OCI-LY7 (cell line): ENCODE measurements around the gene NUP62. TPM values are rescaled to one million over a fixed set of nuclear protein-coding genes. Genes with fewer than 3 reads are reported as not detected.

Experiments used
- BruUV-seq: library from RNA; stranded (reverse); fragments of 400-500 nt; replicated peaks from 2 replicates; lab custom pipeline; 2021; lab: Mats Ljungman, UMichigan
- CTCF ChIA-PET: fragments of 300-600 bp; sonication (Branson Sonifier 250); formaldehyde crosslinking; loops from one replicate; lab custom pipeline; 2022; ENCODE audit warnings: antibody characterized with exemption; ENCODE audit not compliant: unreplicated experiment; lab: Charles Lee
- POLR2A ChIA-PET: fragments of 300-600 bp; sonication (Branson Sonifier 250); formaldehyde crosslinking; loops from one replicate; lab custom pipeline; 2022; ENCODE audit warnings: antibody characterized with exemption; lab: Charles Lee
- DNase-seq: peaks from one replicate; pipeline ENCODE4 v3.0.0-alpha.2; 2015; ENCODE audit warnings: low spot score
- H2AFZ ChIP-seq: fragments of 200-600 bp; sonication (generic), shearing (Covaris generic); 2 replicates; pipeline ENCODE4 v1.6.1; 2014; ENCODE audit warnings: mild to moderate bottlenecking, antibody characterized with exemption, low read length, moderate library complexity
- H3K27ac ChIP-seq: fragments of 200-600 bp; sonication (generic); 2 replicates; pipeline ENCODE4 v1.5.1; 2014; ENCODE audit warnings: mixed run types, low read depth, mild to moderate bottlenecking, moderate library complexity, low read length, inconsistent platforms; ENCODE audit not compliant: poor library complexity, severe bottlenecking
- H3K36me3 ChIP-seq: fragments of 200-600 bp; sonication (generic); 2 replicates; pipeline ENCODE4 v1.6.1; 2014; ENCODE audit warnings: mild to moderate bottlenecking, antibody characterized with exemption, low read length, moderate library complexity, mixed read lengths; ENCODE audit not compliant: insufficient read depth
- H3K4me1 ChIP-seq: fragments of 200-600 bp; sonication (generic); 2 replicates; pipeline ENCODE4 v1.5.1; 2014; ENCODE audit warnings: mild to moderate bottlenecking, low read length; ENCODE audit not compliant: insufficient read depth, poor library complexity, severe bottlenecking
- H3K4me2 ChIP-seq: fragments of 200-600 bp; sonication (generic); 2 replicates; pipeline ENCODE4 v1.6.1; 2014; ENCODE audit warnings: mild to moderate bottlenecking, low read length
- H3K4me3 ChIP-seq: fragments of 200-600 bp; sonication (generic); 2 replicates; pipeline ENCODE4 v1.5.1; 2014; ENCODE audit warnings: mild to moderate bottlenecking, low read depth, low read length; ENCODE audit not compliant: poor library complexity, severe bottlenecking
- H3K79me2 ChIP-seq: fragments of 200-600 bp; sonication (generic); 2 replicates; pipeline ENCODE4 v1.6.1; 2016; ENCODE audit warnings: low read depth, mild to moderate bottlenecking, low read length, moderate library complexity, mixed read lengths; ENCODE audit not compliant: insufficient read depth
- H3K9me2 ChIP-seq: fragments of 200-600 bp; sonication (generic); 2 replicates; pipeline ENCODE4 v1.6.1; 2016; ENCODE audit warnings: mild to moderate bottlenecking, low read length, mixed read lengths; ENCODE audit not compliant: insufficient read depth
- H3K9me3 ChIP-seq: fragments of 200-600 bp; sonication (generic); 2 replicates; pipeline ENCODE4 v1.6.1; 2014; ENCODE audit warnings: mild to moderate bottlenecking, mixed run types, low read length, mixed read lengths
- H4K20me1 ChIP-seq: fragments of 200-600 bp; sonication (generic); 2 replicates; pipeline ENCODE4 v1.6.1; 2014; ENCODE audit warnings: mild to moderate bottlenecking, antibody characterized with exemption, low read length, moderate library complexity, mixed read lengths; ENCODE audit not compliant: insufficient read depth
- EZH2phosphoT487 ChIP-seq: fragments of 200-600 bp; sonication (generic); IDR thresholded peaks from 2 replicates; pipeline ENCODE4 v1.6.1; 2018; ENCODE audit warnings: low read depth, borderline replicate concordance, mild to moderate bottlenecking, mixed run types, antibody characterized with exemption, low read length, moderate library complexity, mixed read lengths
- intact Hi-C: fragments of 100-400 bp; cut with micrococcal nuclease; formaldehyde crosslinking; loops from one replicate; pipeline ENCODE4 v1.10.0; 2022; ENCODE audit not compliant: unreplicated experiment
- total RNA-seq, 2 experiments: library from RNA; depleted of rRNA in 1 of 2; stranded (reverse); fragments of >200 nt in 1 of 2; shearing (Covaris generic) in 1 of 2; gene quantifications; 2 replicates each; pipeline ENCODE4 v1.2.3, GENCODE V29; 2014 to 2022
- TF ChIP-seq, protein P1 (sequence below): fragments of 200-600 bp; sonication (generic); conservative IDR thresholded peaks from 2 replicates; pipeline ENCODE4 v1.5.1; 2014; ENCODE audit warnings: mild to moderate bottlenecking, antibody characterized with exemption, low read length, moderate library complexity, mixed read lengths

NUP62 gene
- total RNA-seq, 2 experiments from 2014 or later: 75.6 to 76.3 TPM

DNA sequence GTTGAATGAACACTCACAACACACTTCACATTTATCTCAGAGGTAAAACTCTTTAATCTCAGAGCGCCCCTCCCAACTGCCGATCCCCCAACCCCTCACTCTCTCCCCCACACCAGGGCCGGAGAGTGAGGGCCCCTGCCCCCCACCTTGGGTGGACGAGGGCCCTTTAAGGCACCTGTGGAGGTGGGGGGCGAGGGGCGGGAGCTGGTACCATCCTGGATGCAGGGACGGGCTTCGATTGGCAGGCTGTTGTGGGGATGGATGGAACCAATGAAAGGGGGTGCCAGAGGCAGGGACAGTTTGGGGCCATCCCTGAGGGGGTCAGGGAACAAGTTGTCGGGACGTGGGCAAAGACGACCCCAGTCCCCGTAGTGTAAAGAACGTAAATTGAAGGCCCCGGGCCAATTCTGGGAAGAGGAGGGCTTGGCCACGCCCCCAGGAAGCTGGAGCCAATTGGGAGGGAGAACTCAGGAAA is 60.3 kb downstream of the NUP62 start:
- peak overlapping the region; percentile 49 for H3K27ac ChIP-seq
- H4K20me1 ChIP-seq: peaks cover 10% of the 10 kb centered on the region; the same call in 1 of the 2 replicates
- H3K9me3 ChIP-seq: no peaks in the 10 kb centered on the region
- no TSS peak for BruUV-seq
- H3K36me3 ChIP-seq: peaks cover 23% of the 10 kb centered on the region
- H3K79me2 ChIP-seq: peaks cover 28% of the 10 kb centered on the region; the same call in 1 of the 2 replicates
- TF ChIP-seq EZH2phosphoT487: no peak
- TF ChIP-seq, protein P1, sequence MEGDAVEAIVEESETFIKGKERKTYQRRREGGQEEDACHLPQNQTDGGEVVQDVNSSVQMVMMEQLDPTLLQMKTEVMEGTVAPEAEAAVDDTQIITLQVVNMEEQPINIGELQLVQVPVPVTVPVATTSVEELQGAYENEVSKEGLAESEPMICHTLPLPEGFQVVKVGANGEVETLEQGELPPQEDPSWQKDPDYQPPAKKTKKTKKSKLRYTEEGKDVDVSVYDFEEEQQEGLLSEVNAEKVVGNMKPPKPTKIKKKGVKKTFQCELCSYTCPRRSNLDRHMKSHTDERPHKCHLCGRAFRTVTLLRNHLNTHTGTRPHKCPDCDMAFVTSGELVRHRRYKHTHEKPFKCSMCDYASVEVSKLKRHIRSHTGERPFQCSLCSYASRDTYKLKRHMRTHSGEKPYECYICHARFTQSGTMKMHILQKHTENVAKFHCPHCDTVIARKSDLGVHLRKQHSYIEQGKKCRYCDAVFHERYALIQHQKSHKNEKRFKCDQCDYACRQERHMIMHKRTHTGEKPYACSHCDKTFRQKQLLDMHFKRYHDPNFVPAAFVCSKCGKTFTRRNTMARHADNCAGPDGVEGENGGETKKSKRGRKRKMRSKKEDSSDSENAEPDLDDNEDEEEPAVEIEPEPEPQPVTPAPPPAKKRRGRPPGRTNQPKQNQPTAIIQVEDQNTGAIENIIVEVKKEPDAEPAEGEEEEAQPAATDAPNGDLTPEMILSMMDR: no peak
- peak overlapping the region; percentile 66 for H3K4me2 ChIP-seq
- H2AFZ ChIP-seq: peak overlapping the region; percentile 51; the same call in 1 of the 2 replicates
- ChIA-PET POLR2A (interaction anchor here (0.7 to 1.1 kb wide), 4 partner anchors 11 to 50 kb away, joined by 3 to 7 read pairs (median 4); no protein-coding TSS in a partner anchor), CTCF (no interaction called here)
- peak overlapping the region; percentile 69 for H3K4me3 ChIP-seq
- DNase-seq: no peak
- intact Hi-C loops: no loop called here
- peaks cover 52% of the 10 kb centered on the region for H3K4me1 ChIP-seq
- H3K9me2 ChIP-seq: no peaks in the 10 kb centered on the region

DNA sequence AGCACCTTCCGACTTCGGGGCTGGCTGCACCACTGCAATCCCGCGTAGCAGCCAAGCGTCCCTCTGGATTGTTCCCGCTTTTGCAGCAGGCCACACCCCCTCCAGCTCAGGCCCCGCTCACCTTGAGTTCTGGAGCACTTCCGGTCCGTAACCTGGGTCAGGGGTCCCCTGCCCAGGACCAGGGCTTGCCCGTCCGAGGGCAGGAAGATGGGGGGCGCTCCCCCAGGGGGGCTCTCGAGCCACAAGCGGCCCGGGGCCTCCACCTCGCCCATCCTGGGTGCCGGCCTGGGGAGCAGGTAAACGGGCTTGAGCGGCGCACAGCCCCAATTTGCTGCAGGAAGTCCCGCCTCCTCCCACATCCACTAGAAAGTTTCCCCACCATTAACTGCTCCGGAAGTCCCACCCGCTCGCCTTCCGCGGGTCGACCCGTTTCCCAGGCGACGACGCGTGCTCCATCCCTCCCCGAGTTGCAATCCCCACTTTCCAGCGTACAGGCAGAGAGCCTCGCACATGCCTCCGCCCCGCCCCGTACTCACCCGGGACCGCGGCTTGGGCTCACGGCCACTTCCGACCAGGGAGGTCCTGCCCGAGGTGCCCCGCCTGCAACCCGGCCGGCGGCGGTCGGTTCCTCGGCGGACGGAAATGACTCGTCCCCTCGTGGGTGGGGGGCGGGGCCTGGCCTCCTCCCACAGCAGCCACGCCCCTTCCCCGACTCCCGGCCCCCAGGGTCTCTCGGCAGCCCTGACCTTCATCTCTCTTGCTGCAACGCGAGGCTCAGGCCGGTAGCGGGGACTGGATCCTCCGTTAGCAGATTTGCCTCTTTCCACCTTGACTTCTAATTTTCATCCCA is 62.1 kb downstream of the NUP62 start, which contains the start of gene PNKP:
PNKP (minus strand) TSS at position 644 of the 850 bp plus-strand sequence; CDS start at position 272, 372 bp downstream.
- intact Hi-C loops: loop anchor here (1.0 to 2.0 kb wide), 2 partner anchors 54 to 101 kb away; partner anchors contain the start of gene FUZ
- TF ChIP-seq, protein P1: no peak
- no peak for TF ChIP-seq EZH2phosphoT487
- Histone ChIP-seq H3K79me2 (peaks cover 28% of the 10 kb centered on the region; the same call in 1 of the 2 replicates), H3K27ac (peak within 1 kb of the TSS; percentile 69), H3K9me3 (no peaks in the 10 kb centered on the region), H3K4me3 (peak within 1 kb of the TSS; percentile 80), H3K36me3 (peaks cover 41% of the 10 kb centered on the region), H3K9me2 (no peaks in the 10 kb centered on the region), H3K4me2 (peak within 1 kb of the TSS; percentile 89), H4K20me1 (peaks cover 10% of the 10 kb centered on the region; the same call in 1 of the 2 replicates), H2AFZ (peak within 1 kb of the TSS; percentile 46; the same call in 1 of the 2 replicates), H3K4me1 (peaks cover 52% of the 10 kb centered on the region)
- ChIA-PET POLR2A (interaction anchor here (0.6 to 0.8 kb wide), 2 partner anchors 9 to 218 kb away, joined by 3 to 7 read pairs; no protein-coding TSS in a partner anchor), CTCF (no interaction called here)
- DNase-seq: peak; percentile 90
- BruUV-seq: no TSS peak
